Prostate gland (tissue), 2 donors: ENCODE results near the gene TM9SF2.
"Not testable (repeated sequence)": the region's sequence is repeated elsewhere in the genome, so short reads cannot be mapped to it uniquely, and the experiment has no call there.

Source experiments
- POLR2A ChIP-seq: fragments of 450-650 bp; IDR thresholded peaks from one replicate; pipeline ENCODE4 v1.6.1; 2016; ENCODE audit warnings: antibody characterized with exemption, mild to moderate bottlenecking
- TF ChIP-seq, protein P1 (sequence below), 4 experiments: fragments of 200-600 bp in 2 of 4; fragments of 450-650 bp in 2 of 4; sonication (generic) in 2 of 4; IDR thresholded peaks; 1 replicate in 3 of 4; 2 replicates in 1 of 4; pipeline ENCODE4 v1.5.1; 2016 to 2019; ENCODE audit warnings: antibody characterized with exemption in 4 of 4, mild to moderate bottlenecking in 2 of 4, moderate library complexity in 2 of 4

DNA sequence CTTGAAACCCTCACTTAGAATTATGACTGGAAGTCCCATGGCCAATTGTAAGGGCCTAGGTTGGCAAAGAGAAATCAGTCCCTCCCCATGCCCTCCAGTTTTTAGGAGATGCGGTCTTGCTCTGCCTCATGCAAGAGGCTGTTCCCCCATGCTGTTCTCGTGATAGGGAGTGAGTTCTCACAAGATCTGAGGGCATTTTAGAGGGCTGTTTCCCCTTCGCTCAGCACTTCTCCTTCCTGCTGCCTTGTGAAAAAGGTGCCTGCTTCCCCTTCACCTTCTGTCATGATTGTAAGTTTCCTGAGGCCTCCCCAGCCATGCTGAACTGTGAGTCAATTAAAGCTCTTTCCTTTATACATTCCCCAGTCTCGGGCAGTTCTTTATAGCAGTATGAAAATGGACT is 40.5 kb upstream of the TM9SF2 start:
- TF ChIP-seq, protein P1, sequence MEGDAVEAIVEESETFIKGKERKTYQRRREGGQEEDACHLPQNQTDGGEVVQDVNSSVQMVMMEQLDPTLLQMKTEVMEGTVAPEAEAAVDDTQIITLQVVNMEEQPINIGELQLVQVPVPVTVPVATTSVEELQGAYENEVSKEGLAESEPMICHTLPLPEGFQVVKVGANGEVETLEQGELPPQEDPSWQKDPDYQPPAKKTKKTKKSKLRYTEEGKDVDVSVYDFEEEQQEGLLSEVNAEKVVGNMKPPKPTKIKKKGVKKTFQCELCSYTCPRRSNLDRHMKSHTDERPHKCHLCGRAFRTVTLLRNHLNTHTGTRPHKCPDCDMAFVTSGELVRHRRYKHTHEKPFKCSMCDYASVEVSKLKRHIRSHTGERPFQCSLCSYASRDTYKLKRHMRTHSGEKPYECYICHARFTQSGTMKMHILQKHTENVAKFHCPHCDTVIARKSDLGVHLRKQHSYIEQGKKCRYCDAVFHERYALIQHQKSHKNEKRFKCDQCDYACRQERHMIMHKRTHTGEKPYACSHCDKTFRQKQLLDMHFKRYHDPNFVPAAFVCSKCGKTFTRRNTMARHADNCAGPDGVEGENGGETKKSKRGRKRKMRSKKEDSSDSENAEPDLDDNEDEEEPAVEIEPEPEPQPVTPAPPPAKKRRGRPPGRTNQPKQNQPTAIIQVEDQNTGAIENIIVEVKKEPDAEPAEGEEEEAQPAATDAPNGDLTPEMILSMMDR (IDR thresholded peaks at IDR 0.05): not testable (repeated sequence)
- not testable (repeated sequence) for TF ChIP-seq POLR2A
